Activated CD4-positive, CD25-positive, alpha-beta regulatory T cell treated with anti-CD3 and anti-CD28 coated beads, Interleukin-2, amount 50 U/mL, for 72 hours (primary cell): Measurements from ENCODE around the gene ATXN7L1.

ENCODE experiments used
- DNase-seq: peaks from one replicate; pipeline ENCODE4 v3.0.0; 2021

ATXN7L1 gene

DNA sequence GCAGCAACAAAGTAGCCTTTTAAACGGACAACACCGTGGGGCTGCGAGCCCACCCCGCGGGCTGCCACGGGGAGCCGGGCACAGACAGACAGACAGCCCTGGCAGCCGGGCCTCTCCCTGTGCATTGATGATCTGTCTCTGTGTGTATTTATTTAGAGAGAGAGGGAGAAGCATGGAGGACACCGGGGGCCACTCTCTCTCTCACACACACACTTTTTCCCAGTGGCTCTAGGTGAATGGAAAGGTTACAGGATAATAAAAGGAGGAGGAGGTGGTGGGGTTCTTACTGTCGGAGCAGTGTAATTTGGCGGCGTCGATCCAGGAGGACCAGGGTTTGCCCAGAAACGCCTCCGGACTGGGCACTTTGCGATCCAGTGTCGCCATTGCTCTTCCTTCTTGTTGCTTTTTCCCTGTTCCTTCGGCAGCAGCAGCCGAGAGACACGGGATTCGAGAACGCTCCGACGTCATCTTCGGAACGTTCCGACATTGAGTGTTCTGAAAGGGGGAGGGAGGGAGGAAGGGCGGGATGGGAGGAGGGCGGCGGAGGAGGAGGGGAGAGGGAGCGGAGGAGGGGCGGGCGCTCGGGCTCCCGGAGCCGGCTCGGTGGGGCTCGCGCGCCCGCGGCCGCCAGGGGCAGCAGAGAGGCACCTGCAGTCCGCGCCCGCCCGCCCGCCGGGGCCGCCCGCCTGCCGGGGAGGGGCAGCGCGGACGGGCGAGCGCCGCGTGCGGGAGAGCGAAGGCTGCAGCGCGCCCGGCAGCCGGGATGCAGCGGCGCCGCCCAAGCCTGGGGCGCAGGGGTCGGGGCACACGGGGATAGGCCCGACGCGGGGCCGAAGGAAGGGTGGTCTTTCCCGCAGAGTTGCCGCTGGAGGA, at the start of gene ATXN7L1:
ATXN7L1 (minus strand) TSS at position 509 of the 873 bp plus-strand sequence; CDS start at position 468, 41 bp downstream.
- DNase-seq, result peak; percentile 92

- DNase-seq, result no peak
Observed at GRCh38 chr7:105926131-105926530, 49.7 kb upstream of the ATXN7L1 start.

GRCh38 chr7:105924945-105925344, 48.5 kb upstream of the ATXN7L1 start:
- no peak for DNase-seq

GRCh38 chr7:105920766-105921165, 44.4 kb upstream of the ATXN7L1 start:
- no peak for DNase-seq

DNA sequence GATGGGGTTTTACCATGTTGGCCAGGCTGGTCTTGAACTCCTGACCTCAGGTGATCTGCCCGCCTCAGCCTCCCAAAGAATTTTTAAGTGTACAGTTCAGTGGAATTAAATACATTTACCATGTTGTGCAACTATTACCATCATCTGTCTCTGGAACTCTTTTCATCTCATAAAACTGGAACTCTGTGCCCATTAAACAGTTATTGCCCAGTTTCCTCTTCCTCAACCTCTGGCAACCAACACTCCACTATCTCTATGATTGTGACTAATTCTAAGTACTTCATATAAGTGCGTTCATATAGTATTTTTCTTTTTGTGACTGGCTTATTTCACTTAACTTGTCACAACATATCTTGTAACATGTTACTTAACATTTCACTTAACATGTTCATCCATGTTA, 41.3 kb upstream of the ATXN7L1 start:
- DNase-seq, result no peak

GRCh38 chr7:105916603-105917002, 40.2 kb upstream of the ATXN7L1 start:
- no peak for DNase-seq

DNA sequence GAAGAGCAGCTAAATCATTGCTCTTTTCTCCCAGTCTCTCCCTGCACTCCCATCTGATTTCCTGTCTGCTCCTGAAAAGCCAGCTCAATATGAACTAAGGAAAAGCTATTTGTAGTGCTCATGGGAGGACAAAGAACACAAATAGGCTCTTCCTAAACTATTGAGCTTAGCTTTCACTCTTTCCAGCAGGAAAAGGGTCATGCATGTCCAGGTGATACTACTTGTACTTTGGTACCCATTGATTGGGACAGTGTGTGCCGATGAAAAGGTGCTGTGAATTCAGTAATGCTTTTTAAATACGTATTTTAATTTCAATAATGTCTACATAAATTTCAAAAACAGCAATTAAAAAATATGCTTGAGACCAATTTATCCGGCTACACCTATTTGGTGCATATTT, 37.5 kb upstream of the ATXN7L1 start:
- DNase-seq, result no peak

DNA sequence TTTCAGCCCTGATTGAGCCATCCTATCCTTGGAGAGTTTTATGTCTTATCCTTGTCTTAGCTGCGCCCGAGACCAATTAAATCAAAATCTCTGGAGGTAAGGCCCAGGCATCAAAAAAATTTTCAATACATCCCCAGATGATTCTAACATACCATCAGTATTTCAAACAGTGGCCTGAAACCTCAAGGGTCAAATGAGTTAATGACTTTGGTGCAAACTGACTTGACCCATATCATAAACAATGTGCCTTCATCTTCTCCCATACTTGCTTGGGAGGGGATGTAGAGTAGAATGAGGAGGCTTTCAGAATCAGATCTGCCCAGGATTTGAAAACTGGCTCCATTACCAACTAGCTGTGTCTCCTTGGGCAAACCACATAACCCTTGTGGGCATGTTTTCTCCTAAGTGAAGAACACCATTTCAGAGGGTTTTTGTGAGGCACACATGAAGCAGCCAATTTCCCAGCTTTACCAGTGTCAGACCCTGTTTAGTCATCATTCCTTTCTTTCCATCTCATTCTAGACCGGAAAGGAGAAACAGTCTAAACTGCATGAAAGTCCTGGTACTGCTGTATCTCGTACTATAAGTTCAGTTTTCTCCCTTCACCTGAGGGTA, 35.7 kb upstream of the ATXN7L1 start:
- no peak for DNase-seq

- DNase-seq, result no peak
Observed at GRCh38 chr7:105910172-105910571, 33.8 kb upstream of the ATXN7L1 start.

GRCh38 chr7:105909742-105910141, 33.3 kb upstream of the ATXN7L1 start:
- no peak for DNase-seq

- no peak for DNase-seq
Observed at GRCh38 chr7:105907129-105907846, 30.9 kb upstream of the ATXN7L1 start.

- no peak for DNase-seq
Observed at GRCh38 chr7:105906695-105907094, 30.3 kb upstream of the ATXN7L1 start.

DNA sequence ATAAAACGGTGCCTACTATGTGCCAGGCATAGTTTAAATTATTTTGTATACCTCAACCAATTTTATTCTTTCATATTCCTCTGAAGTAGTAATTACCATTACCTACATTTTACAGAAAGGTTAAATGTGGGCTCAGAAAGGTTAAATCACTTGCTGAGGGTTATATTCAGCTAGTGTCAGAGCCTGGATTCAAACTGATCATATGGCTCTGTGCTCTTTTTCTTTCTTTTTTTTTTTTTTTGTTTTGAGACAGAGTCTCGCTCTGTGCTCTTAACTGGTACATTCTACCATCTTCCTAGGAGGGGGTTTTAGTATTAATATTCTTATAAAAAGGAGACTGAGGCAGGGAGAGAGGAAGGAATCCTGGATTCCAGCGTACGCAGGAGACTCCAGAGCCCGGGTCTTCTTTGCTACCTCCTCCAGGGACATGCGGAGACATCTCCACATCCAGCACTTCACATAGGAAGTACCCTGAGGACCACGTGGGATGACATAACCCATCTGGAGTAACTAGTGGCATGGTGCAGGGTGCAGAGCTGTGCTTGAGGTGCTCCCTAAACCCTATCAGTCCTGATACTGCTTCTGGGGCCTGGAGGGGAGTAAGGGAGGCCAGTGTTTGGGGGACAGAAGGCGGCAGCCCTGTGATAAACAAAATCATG, 29.6 kb upstream of the ATXN7L1 start:
- DNase-seq, result no peak

DNA sequence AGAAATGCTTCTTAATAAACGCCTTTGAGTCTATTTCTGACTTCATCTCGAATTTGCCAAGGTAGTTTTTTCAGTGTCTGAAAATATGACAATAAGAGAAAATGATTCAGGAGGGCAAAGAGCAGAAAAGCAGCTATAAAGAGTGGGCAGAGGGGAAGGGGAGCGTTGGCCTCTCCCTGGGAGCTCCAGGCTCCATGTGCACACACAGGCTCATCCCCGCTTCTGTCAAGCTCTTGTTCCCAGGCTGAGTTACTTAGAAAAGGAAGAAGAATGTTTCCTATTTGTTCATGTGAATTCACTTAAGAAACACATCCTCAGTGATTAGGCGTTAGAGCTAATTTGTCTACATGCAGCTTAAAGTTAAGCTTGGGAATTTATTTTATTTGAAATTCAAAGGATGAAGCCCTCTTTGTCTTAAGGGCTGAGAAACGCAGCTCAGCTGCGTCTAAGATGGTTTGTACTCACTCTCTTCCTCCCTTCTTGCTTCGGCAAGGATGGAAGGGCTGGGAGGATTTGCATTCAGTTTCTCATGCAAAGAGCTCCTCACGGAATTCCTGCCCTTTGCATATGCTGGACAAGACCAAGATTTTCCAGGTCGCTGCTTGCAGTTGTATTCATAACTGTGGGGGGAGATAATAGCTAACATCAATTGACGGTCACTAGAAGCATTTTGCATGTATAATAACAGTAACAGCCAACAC, 29.0 kb upstream of the ATXN7L1 start:
- DNase-seq, result no peak

- DNase-seq, result no peak
Observed at GRCh38 chr7:105904064-105904463, 27.7 kb upstream of the ATXN7L1 start.

DNA sequence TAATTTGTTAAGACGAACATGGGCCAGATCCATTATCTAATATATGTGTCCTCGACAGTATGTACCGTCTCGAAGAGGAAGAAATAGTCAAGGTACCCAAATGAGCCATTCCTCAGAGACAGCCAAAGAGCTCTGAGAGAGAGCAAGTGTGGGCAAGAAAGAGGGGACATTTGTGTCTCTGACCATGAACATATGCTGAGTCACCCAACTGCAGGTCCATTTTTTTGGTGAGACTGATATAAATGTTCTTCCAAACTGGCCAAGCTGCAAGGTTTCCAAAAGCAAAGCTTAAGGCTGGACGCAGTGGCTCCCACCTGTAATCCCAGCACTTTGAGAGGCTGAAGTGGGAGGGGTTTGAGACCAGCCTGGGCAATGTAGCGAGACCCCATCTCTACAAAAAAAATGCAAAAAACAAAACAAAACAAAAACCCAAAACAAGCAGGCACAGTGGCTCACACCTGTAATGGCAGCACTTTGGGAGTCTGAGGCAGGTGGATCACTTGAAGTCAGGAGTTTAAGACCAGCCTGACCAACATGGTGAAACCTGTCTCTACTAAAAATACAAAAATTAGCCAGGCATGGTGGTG, 26.0 kb upstream of the ATXN7L1 start:
- DNase-seq, result no peak

GRCh38 chr7:105897999-105898398, 21.6 kb upstream of the ATXN7L1 start:
- DNase-seq, result no peak

DNA sequence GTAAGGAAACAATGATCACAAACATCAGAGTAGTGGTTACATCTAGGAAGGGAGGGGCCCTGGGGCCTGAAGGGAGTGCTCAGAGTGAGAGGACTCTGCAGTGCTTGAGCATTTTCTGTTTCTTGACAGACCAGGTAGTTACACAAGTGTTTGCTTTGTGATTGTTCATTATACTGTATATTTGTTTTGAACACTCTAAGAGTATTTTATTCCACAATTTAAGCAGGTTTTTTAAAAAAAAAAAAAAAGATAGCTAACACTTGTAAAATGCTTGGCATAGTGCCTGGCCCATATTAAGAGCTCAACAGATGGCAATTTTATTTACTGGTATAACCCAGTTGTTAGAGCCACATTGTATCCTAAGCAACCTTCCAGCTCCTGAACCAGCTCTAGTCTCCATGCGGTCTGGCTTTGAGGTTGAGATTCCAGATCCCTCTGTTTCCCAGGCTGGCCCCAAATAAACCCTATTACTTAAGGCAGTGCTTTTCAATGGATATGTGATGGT, 20.1 kb upstream of the ATXN7L1 start:
- no peak for DNase-seq

GRCh38 chr7:105894131-105894530, 17.7 kb upstream of the ATXN7L1 start:
- no peak for DNase-seq

- DNase-seq, result no peak
Observed at GRCh38 chr7:105892387-105892786, 16.0 kb upstream of the ATXN7L1 start.

- no peak for DNase-seq
Observed at GRCh38 chr7:105890290-105890997, 14.0 kb upstream of the ATXN7L1 start.
